Astrocyte (in vitro differentiated cells and primary cell): ENCODE results near the gene AIM2.

Experiments used
- EZH2 ChIP-seq: IDR thresholded peaks from 2 replicates; pipeline ENCODE4 v1.6.1; 2012; ENCODE audit warnings: mild to moderate bottlenecking, low read length, inconsistent platforms; ENCODE audit not compliant: insufficient read depth
- TF ChIP-seq, protein P1 (sequence below): IDR thresholded peaks from 2 replicates; pipeline ENCODE4 v1.5.1; 2011; ENCODE audit warnings: low read depth, mild to moderate bottlenecking, inconsistent platforms, low read length, moderate library complexity; ENCODE audit not compliant: insufficient read depth

- TF ChIP-seq, protein P1, sequence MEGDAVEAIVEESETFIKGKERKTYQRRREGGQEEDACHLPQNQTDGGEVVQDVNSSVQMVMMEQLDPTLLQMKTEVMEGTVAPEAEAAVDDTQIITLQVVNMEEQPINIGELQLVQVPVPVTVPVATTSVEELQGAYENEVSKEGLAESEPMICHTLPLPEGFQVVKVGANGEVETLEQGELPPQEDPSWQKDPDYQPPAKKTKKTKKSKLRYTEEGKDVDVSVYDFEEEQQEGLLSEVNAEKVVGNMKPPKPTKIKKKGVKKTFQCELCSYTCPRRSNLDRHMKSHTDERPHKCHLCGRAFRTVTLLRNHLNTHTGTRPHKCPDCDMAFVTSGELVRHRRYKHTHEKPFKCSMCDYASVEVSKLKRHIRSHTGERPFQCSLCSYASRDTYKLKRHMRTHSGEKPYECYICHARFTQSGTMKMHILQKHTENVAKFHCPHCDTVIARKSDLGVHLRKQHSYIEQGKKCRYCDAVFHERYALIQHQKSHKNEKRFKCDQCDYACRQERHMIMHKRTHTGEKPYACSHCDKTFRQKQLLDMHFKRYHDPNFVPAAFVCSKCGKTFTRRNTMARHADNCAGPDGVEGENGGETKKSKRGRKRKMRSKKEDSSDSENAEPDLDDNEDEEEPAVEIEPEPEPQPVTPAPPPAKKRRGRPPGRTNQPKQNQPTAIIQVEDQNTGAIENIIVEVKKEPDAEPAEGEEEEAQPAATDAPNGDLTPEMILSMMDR: no peak
- TF ChIP-seq EZH2: no peak
Measured at GRCh38 chr1:159030877-159031447, 45.6 kb downstream of the AIM2 start.
